RCC 7860 (cell line): ENCODE results near the gene SLC44A1.

Experiments used
- DNase-seq: peaks from one replicate; pipeline ENCODE4 v3.0.0-alpha.2; 2015; ENCODE audit warnings: low spot score
- FAIRE-seq: peaks from 2 replicates; lab custom pipeline; 2012; peaks lifted over from hg19 to GRCh38; lab: Jason Lieb, UNC

SLC44A1 gene

DNA sequence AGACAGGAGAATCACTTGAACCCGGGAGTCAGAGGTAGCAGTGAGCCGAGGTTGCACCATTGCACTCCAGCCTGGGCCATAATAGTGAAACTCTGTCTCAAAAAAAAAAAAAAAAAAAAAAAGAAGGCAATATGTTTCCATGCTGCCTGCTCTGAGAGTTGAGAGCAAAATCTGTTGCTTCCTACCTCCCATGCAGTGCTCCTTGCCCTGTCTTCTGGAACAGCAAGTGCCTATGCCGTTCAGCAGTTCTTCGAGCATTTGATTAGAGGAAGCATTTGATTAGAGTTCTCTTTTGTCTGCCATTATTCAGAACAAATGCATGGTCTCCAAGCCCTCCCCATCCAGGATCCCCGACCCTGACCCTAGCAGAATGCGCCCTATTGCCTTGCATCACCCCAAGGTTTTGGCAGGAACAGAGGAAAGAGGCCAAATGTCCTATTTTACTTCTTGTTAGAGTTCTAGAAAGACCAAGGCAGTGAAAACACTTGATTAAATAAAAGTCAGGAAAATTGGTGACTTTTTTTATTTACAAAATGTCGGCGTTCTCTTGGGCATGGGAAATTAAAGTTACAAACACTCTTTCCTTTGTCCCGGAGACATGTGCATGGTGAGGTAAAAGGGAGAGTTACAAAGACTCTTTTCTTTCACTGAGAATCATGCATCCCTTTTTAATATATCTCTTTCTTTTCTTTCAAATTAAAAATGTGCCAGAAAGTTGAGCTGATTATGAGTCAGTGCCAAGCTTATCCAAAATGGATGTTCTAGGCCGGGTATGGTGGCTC, 175.6 kb downstream of the SLC44A1 start:
- FAIRE-seq, result no peak
- no peak for DNase-seq

DNA sequence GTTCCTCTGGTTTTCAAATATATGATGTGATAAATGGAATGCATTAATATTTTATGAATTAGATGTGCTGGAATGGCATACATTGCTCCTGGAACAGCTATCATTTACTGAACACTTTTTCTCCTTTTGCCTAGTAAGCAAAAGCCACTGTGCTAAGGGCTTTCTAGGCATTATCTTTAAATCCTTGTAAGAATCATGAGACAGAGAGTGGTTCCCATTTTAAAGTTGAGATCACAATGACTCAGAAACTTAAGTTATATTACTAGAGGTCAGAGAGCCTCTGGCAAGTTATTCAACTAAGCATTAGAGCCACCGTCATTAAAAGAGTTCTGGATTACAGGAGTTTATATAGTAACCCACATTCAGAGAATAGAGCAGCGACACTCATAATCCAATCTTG, 176.7 kb downstream of the SLC44A1 start:
- FAIRE-seq, result no peak
- DNase-seq, result no peak

DNA sequence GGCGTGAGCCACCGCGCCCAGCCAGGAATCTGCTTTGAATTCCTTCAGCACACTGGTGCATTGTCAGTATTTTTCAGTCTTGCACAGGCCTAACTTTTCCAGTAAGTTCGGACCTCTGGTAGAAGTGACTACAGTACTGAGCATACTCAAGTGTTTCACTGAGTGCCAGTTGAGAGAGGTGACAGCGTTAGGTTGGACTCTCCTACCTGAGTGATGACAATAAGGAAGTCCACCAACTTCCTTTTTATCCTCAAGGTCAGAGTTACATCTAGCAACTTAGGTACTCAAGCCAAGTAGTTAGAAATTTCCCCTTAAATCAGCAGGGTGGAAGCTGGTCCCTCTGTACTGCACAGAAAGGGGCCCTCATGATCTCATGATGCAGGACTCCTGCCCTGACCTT, 177.4 kb downstream of the SLC44A1 start:
- no peak for FAIRE-seq

DNA sequence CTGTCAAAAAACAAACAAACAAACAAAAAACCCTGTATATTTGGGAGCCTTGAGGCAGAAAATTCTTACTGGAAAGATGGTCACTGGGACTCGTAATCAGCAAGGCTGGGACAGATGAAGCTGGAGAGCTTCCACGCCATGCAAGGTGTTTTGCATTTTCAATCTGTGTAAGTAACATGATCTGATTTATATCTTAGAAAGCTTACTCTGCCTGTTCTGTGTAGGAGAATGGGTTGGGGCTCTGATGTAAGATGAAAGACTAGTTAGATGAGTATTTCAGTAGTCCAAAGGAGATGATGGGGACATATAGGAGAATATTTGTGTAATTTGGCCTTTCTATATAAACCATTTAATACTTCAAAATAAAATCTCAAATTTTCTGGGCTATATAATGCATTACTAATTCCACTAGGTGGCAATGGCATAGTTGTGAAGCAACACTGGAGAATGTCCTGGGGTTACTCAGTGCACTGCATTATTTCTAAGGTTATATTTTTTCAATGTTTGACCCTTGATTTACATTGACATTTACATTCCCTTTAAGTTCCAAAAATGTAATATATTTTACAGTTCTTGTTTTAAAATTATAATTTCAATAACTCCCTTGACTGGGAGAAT, 181.5 kb downstream of the SLC44A1 start:
- FAIRE-seq, result peak; percentile 77

More for the DNA sequence above, 177.4 kb downstream of the SLC44A1 start:
- no peak for DNase-seq

DNA sequence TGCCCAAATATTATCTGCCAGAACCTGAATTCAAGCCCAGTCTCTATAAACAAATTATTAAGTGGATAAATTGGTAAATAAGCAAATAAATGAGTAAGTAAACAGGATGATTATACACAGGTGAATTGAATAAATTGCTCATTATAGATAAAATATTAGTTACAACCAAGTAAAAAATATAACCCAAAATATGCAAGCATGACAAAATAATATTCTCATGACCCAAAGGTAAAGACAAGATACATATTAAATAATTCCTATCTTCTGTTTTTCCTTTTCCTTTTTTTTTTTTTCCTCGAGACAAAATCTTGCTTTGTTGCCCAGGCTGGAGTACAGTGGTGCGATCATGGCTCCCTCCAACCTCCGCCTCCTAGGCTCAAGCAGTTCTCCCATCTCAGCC, 182.2 kb downstream of the SLC44A1 start:
- FAIRE-seq (no peak), DNase-seq (no peak)

More for the DNA sequence above, 181.5 kb downstream of the SLC44A1 start:
- DNase-seq, result peak; percentile 18

DNA sequence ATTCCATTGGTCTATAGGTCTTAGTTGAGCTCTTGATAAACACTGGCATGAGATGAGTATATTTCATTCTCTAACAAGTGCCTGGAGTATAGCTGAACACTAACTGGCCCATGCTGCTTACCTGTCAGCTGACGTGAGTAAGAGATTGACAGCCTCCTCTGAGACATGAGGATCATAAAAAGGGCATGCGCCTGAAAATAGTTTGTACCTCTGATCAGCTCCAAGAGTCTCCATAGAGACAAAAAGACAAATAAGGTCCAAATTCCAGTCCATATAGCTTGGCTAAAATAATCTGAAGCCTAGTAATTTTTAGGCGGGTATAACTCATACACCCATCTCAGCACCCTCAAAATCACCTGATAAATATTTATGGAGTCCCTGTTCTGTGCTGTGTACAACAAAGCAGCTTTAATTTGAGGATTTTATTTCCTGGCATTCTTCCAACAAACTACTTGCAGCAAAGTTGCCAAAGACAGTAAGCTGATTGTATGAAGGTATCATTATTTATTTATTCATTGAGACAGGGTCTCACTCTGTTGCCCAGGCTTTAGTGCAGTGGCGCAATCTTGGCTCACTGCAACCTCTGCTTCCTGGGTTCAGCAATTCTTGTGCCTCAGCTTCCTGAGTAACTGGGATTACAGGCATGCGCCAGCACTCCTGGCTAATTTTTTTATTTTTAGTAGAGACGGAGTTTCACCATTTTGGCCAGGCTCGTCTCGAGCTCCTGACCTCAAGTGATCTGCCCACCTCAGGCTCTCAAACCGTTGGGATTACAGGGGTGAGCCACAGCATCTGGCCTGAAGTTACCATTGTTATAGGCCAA, 187.2 kb downstream of the SLC44A1 start:
- DNase-seq (no peak), FAIRE-seq (no peak)

DNA sequence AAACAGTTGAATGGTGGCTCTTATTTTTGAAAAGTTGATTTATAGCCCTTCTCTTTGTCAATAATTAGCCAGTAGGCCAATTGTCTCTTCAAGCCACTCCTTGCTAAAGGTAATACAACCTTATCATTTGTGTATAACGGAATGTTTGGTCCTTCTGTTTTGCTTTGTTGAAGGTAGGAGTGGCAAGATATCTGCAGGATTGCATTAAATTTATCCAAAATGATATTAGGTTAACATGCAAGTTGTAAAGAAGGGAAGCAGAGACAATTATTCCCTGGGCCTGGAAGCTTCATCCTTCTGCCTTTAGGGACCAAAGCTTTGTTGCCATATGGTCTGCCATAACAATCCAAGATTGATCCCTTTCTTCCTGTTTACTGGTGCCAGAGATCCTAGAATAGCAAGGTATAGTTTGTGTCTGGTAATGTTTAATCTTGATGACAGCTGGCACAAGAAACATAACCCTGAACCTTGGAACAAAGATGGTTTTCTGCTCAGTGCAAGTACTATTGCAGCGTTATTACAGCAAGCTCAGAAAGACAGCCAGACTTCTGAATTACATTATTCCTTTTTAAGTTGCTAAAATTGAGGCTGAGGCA, 187.9 kb downstream of the SLC44A1 start:
- no peak for FAIRE-seq
- DNase-seq, result no peak

DNA sequence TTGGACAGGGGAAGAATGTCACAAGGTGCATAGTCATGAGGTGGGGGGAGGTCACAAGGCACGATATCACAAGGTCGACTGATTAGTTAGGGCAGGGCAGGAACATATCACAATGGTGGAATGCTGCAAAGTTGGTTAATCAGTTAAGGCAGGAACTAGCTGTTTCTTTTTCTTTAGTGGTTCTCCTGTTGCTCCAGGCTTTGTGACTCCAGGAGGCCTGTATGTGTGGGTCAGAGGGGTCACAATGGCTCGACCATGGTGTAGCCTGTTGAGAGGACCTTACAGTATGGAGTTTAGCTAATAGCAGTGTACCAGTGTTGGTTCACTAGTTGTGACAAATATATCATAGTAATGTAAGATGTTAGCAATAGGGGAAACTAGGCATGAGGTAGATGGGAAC, 191.0 kb downstream of the SLC44A1 start:
- DNase-seq (no peak), FAIRE-seq (no peak)

DNA sequence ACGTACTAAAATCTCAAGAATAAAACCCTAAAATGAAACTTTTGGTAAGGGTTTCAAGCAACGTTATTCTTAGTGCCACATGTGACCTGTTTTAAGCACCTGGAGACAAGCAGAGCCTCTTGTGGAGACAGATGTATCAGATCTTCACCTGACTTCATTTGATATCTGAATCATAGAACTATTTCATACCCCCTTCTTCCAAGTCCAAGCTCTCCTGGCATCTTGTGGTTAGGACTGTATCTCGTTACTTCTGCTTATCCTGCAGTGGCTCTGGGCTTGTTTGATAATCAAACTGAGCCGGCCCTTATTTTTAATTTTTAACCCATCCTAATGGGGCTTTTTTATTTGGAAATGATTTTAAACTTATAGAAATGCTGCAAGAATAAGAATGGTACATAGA, 192.3 kb downstream of the SLC44A1 start:
- no peak for FAIRE-seq
- no peak for DNase-seq

DNA sequence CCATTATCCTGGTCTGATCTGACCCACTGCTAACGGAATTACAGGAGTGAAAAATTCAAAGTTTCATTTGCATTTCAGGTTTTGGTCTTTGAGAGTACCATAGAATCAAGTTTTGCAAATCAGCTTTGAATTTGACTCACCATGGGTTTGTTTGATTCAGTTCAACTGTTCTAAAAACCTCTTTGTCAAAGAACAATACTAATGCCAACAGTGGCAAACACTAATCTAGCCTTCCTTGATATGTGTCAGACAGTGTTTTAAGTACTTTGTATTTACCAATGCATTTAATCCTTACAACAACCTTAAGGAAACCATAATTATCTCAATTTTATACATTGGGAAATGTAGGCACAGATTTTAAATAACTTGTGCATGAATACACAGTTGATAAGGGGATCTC, 193.3 kb downstream of the SLC44A1 start:
- FAIRE-seq (no peak), DNase-seq (no peak)

DNA sequence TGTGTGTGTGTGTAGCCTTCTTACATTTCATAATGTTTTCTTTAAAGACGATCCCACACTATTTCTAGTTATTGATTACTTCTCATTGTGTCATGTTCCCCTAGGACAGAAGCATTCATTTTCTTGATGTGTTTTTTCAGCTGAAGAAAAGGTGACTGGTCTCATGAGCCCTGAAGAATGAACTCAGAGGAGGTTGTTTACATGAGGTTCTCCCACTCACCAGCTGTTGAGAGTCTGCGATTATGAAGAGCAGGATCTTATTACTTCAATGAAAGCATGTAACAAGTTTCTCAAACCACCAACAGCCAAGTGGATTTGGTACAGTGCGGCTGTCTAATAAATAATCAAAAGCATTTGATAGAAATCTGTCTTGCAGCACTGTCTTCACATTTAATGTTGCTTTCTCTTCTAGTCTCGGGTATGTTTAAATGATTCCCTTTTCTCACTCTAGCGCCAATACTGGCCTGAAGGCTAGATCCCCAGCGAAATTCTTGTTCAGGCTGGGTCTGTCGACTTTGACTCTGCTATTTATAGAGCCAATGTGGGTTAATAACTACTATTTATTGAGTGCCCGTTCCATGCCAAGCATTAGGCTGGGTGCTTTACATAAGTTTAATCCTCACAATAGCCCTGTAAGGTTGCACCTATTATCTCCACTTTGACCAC, 193.8 kb downstream of the SLC44A1 start:
- DNase-seq (no peak), FAIRE-seq (no peak)

DNA sequence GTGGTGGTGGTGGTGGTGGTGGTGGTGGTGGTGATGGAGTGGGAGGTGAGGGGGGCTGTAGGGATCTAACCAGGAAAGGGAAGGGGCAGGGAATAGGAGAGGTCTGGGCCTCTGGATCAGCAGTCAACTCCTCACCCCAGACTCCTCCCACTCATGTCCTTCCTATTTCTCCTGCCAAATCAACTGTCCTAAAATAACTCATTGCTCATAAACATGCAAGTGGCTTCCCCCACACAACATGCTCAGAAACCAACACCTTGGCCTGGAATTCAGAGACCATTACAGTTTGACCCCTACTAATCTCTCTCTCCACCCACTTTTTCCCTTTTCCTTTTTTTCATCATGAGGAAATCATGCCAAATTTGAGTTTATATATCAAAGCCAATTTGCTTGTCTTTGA, 195.0 kb downstream of the SLC44A1 start:
- FAIRE-seq (no peak), DNase-seq (no peak)

DNA sequence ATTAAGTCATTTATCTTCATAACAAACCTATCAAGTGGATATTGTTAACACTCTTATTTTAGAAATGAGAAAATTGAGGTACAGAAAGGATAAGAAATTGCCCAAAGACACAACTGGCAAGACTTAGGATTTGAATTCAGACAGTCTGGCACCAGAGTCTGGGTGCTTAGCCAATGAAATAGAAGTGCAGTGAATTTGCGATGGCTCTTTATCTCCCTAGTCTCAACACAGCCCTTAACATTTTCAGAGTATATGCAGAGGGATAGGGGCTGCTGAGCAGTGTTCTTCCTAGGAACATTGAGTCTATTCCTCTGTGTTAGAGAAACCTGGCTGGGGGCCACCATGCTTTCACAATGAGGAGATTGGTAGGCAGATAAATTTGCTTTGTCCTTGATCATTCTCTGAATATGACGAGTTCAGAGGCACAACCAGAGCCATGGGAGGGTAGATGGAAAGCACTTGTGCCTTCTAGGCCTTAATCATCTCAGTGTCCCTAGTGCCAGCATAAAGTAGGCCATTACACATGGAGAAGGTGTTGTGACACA, 197.2 kb downstream of the SLC44A1 start:
- no peak for DNase-seq
- no peak for FAIRE-seq

DNA sequence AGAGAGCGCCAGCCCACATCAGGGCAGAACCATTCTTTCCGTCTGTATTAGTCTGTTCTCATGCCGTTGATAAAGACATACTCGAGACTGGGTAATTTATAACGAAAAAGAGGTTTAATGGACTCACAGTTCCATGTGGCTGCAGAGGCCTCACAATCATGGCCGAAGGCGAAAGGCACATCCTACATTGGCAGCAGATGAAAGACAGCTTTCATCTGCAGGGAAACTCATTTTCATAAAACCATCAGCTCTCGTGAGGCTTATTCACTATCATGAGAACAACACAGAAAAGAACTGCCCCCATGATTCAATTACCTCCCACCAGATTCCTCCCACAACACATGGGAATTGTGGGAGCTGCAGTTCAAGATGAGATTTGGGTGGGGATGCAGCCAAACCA, 198.7 kb downstream of the SLC44A1 start:
- DNase-seq (no peak), FAIRE-seq (no peak)

DNA sequence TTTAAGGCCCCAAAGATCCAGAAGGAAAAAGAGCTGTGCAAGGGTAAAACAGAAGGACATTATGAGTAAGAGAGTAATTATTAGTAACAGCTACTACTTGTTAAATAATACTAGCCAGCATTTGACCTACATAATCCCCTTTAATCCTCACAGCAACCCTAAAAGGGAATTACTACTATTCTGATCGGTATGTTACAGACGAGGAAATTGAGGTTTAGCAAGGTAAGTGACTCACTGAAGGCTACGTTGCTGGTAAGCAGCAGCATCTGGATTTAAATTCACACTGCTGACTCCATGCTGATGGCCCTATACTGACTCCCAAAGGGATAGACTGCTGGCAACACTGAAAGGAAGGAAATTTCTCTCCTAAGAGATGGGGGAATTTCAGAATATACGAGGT, 199.7 kb downstream of the SLC44A1 start:
- DNase-seq (peak; percentile 15), FAIRE-seq (no peak)

DNA sequence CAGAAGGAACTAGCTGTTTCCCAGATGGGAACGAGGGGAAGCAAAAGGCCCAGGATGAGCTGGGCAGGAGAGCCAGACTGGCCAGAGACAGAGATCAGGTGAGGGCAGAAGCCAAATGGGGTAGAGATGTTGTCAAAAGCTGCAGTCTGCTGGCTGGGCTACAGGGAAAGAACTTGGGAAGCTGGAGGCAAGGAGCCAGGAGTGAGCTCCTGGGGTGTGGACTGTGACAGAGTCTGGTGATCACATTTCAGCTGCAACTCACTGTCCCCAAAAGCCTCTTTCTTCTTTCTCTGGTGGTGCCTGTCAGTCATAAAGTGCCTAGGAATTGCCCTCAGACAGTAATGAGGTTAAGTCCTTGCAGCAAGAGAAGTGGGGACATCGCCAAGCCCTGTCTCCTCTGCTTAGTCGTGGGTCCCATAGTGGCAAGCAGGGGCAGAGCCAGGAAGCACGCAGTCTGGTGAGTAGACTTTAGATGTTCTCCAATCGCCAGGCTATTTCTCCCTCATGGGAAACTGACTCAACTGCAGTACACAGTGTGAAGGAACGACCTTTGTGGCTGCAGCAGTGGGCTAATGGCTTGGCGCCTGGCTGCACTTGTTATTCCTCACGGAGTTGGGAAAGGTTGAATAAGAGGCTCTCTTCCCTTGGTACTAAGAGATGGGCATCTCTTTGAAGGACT, 200.9 kb downstream of the SLC44A1 start:
- no peak for FAIRE-seq

DNA sequence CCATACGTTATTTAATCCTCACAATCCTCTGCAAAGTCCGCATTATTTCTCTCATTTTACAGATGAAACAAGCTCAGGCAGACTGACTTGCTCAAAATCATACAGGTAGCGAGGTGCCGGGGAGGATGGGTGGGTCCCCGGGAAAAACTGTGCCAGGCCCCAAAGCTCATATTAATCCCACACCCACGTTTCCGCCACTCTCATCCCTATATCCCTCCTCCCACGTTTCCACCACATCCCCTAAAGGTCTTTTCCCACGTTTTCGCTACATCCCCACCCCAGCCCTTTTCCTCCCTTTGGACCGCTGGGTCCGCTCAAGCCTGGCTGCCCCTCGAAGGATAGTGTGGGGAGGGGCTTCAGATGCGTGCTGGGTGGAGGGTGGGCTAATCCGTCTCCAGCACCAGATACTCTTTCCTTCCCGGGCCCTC, 202.9 kb downstream of the SLC44A1 start:
- FAIRE-seq (no peak), DNase-seq (no peak)

More for the DNA sequence above, 200.9 kb downstream of the SLC44A1 start:
- DNase-seq, result no peak

DNA sequence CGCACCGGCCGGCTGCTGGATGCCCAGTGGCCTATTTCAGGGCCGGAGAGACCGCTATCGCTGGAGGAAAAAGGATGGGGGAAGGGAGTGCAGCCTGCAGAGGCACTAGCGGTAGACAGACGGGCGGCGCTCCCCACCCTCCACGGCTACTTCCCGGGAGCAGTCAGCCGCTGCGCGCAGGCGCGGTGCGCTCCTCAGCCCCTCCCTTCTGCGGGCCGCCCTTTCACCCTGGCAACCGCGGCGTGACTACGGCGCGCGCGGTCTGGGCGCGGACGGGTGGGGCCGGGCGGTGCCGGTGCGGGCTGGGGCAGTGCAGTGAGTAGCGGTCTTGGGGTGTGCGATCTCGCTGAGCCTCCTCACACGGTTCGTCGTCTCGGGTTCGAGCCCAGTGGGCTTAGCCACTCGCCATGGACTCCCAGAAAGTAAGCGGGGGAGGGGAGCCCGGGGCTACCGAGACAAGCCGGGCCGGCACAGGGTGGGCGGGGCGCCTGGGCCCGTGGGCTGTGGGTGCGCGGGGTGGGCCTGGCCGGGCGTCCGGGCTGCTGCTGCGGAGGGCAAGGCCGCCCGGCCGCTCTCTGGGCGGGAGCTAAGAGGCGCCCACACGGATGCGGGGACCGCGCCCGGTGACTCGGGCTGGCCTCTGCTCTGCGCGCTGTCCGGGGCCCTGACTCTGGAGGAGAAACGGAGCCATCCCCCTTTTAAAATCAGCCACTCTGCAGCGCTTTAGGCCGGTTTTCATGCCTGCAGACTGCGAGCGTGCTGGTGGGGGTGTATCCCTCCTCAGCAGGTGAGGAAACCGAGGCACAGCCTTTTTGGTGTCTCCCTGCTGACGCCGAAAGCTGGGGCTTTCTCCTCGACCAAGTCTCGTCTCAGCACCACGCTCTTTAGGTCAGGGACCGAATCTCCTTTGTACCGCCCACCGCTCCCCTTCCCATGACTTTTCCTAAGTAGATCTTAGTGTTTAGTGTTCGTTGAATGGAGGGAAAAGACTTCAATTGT, 203.7 kb downstream of the SLC44A1 start, which contains the start of gene FSD1L:
Gene FSD1L (plus strand): TSS at position 221 of the 999 bp plus-strand sequence. CDS start 187 bp downstream, at position 408.
- DNase-seq (peak; percentile 90), FAIRE-seq (no peak)
